C4-2B (cell line): ENCODE measurements around the gene SOX11.

Source experiments
- ZFX ChIP-seq: fragments of 450-650 bp; IDR thresholded peaks from 2 replicates; pipeline ENCODE4 v1.6.1; 2017
- TF ChIP-seq, protein P1 (sequence below): fragments of 450-650 bp; conservative IDR thresholded peaks from 2 replicates; pipeline ENCODE4 v1.5.1; 2017; ENCODE audit warnings: mild to moderate bottlenecking

DNA sequence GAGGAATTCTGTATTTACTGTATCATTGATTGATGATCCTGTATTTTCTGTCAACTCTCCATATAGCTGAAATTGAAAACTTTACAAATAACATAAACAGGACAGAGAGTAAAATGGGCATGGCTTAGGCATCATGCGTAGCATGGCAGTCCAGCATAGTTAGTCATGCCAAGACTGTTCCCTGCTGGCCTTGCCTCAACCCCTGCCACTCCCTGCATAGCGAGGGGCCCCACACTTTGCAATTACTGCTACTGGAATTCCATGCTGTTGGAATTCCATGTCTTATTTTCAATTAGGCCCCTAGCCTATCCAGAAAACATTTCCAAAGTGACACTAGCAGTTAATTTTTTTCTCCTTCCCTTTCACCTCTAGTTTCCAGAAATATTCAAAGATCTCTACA lies 15.1 kb upstream of the SOX11 start:
- TF ChIP-seq, protein P1, sequence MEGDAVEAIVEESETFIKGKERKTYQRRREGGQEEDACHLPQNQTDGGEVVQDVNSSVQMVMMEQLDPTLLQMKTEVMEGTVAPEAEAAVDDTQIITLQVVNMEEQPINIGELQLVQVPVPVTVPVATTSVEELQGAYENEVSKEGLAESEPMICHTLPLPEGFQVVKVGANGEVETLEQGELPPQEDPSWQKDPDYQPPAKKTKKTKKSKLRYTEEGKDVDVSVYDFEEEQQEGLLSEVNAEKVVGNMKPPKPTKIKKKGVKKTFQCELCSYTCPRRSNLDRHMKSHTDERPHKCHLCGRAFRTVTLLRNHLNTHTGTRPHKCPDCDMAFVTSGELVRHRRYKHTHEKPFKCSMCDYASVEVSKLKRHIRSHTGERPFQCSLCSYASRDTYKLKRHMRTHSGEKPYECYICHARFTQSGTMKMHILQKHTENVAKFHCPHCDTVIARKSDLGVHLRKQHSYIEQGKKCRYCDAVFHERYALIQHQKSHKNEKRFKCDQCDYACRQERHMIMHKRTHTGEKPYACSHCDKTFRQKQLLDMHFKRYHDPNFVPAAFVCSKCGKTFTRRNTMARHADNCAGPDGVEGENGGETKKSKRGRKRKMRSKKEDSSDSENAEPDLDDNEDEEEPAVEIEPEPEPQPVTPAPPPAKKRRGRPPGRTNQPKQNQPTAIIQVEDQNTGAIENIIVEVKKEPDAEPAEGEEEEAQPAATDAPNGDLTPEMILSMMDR = no peak
- no peak for TF ChIP-seq ZFX
